Stimulated activated naive CD4-positive, alpha-beta T cell treated with Interleukin-2 at 50 U/mL for 16 hours (primary cell): ENCODE results near the gene CRYL1.

ENCODE experiments used
- DNase-seq: peaks from one replicate; lab custom pipeline; 2025; lab: John Stamatoyannopoulos, UW

CRYL1 gene

GRCh38 chr13:20399515-20399914 lies 126.1 kb downstream of the CRYL1 start:
- DNase-seq: no peak

- no peak for DNase-seq
Measured at GRCh38 chr13:20398459-20398858, 127.2 kb downstream of the CRYL1 start.

- DNase-seq: no peak
Measured at GRCh38 chr13:20397896-20398295, 127.8 kb downstream of the CRYL1 start.

GRCh38 chr13:20395061-20395916 lies 130.4 kb downstream of the CRYL1 start:
- DNase-seq: no peak

- DNase-seq: no peak
Measured at GRCh38 chr13:20394506-20394905, 131.2 kb downstream of the CRYL1 start.

GRCh38 chr13:20394169-20394501 lies 131.5 kb downstream of the CRYL1 start:
- no peak for DNase-seq

GRCh38 chr13:20393273-20394168 lies 132.1 kb downstream of the CRYL1 start:
- DNase-seq: no peak

GRCh38 chr13:20392530-20392929 lies 133.1 kb downstream of the CRYL1 start:
- no peak for DNase-seq

- DNase-seq: no peak
Measured at GRCh38 chr13:20391597-20392452, 133.8 kb downstream of the CRYL1 start.

GRCh38 chr13:20390526-20391175 lies 135.0 kb downstream of the CRYL1 start:
- no peak for DNase-seq

GRCh38 chr13:20389696-20390525 lies 135.7 kb downstream of the CRYL1 start:
- DNase-seq: no peak

- DNase-seq: no peak
Measured at GRCh38 chr13:20388184-20388583, 137.5 kb downstream of the CRYL1 start.

GRCh38 chr13:20387441-20387971 lies 138.2 kb downstream of the CRYL1 start:
- DNase-seq: no peak

- DNase-seq: no peak
Measured at GRCh38 chr13:20387006-20387405, 138.7 kb downstream of the CRYL1 start.

- DNase-seq: no peak
Measured at GRCh38 chr13:20383058-20383457, 142.6 kb downstream of the CRYL1 start.

- DNase-seq: no peak
Measured at GRCh38 chr13:20381401-20381800, 144.3 kb downstream of the CRYL1 start.

GRCh38 chr13:20378721-20379120 lies 146.9 kb downstream of the CRYL1 start:
- no peak for DNase-seq

GRCh38 chr13:20377720-20378119 lies 147.9 kb downstream of the CRYL1 start:
- no peak for DNase-seq

- no peak for DNase-seq
Measured at GRCh38 chr13:20375871-20376270, 149.8 kb downstream of the CRYL1 start.

- no peak for DNase-seq
Measured at GRCh38 chr13:20373861-20374260, 151.8 kb downstream of the CRYL1 start.
